OCI-LY1 (cell line): ENCODE data around the gene NKD1.

Experiments
- H2AFZ ChIP-seq: fragments of 200-600 bp; sonication (generic), shearing (Covaris generic); 2 replicates; pipeline ENCODE4 v1.6.0; 2014; ENCODE audit warnings: antibody characterized with exemption, mild to moderate bottlenecking, low read length
- H3F3A ChIP-seq: fragments of 200-600 bp; sonication (generic), shearing (Covaris generic); 2 replicates; pipeline ENCODE4 v1.6.0; 2014; ENCODE audit warnings: mild to moderate bottlenecking, antibody characterized with exemption, low read length, moderate library complexity; ENCODE audit not compliant: insufficient read depth
- H3K27ac ChIP-seq: fragments of 200-600 bp; sonication (generic); 2 replicates; pipeline ENCODE4 v1.5.1; 2014; ENCODE audit warnings: low read length, mixed run types, mild to moderate bottlenecking, low read depth; ENCODE audit not compliant: poor library complexity, severe bottlenecking
- H3K27me3 ChIP-seq: fragments of 200-600 bp; sonication (generic); 2 replicates; pipeline ENCODE4 v1.6.0; 2014; ENCODE audit warnings: antibody characterized with exemption, mild to moderate bottlenecking, low read length, moderate library complexity; ENCODE audit not compliant: insufficient read depth
- H3K36me3 ChIP-seq: fragments of 200-600 bp; sonication (generic); 2 replicates; pipeline ENCODE4 v1.6.1; 2014; ENCODE audit warnings: mild to moderate bottlenecking, antibody characterized with exemption, low read length, moderate library complexity, mixed read lengths; ENCODE audit not compliant: insufficient read depth
- H3K4me1 ChIP-seq: fragments of 200-600 bp; sonication (generic); 2 replicates; pipeline ENCODE4 v1.5.1; 2014; ENCODE audit warnings: mild to moderate bottlenecking, low read length, moderate library complexity; ENCODE audit not compliant: insufficient read depth, severe bottlenecking
- H3K4me2 ChIP-seq: fragments of 200-600 bp; sonication (generic), shearing (Covaris generic); 2 replicates; pipeline ENCODE4 v1.6.1; 2014; ENCODE audit warnings: low read length
- H3K4me3 ChIP-seq: fragments of 200-600 bp; sonication (generic); 2 replicates; pipeline ENCODE4 v1.5.1; 2014; ENCODE audit warnings: low read length, low read depth, mild to moderate bottlenecking, mixed read lengths; ENCODE audit not compliant: poor library complexity, severe bottlenecking
- H3K79me2 ChIP-seq: fragments of 200-600 bp; shearing (Covaris generic); 2 replicates; pipeline ENCODE4 v1.6.1; 2016; ENCODE audit warnings: mixed run types, low read length, mixed read lengths; ENCODE audit not compliant: insufficient read depth
- H3K9ac ChIP-seq: fragments of 200-600 bp; sonication (generic), shearing (Covaris generic); 2 replicates; pipeline ENCODE4 v1.6.1; 2014; ENCODE audit warnings: mild to moderate bottlenecking, low read length, mixed read lengths
- H3K9me2 ChIP-seq: fragments of 200-600 bp; sonication (generic), shearing (Covaris generic); 2 replicates; pipeline ENCODE4 v1.6.1; 2014; ENCODE audit warnings: low read depth, mild to moderate bottlenecking, low read length, mixed read lengths
- H3K9me3 ChIP-seq: fragments of 200-600 bp; shearing (Covaris generic); 2 replicates; pipeline ENCODE4 v1.6.1; 2014; ENCODE audit warnings: low read length, mixed read lengths
- H4K20me1 ChIP-seq: fragments of 200-600 bp; sonication (generic), shearing (Covaris generic); 2 replicates; pipeline ENCODE4 v1.6.0; 2016; ENCODE audit warnings: mild to moderate bottlenecking, low read length; ENCODE audit not compliant: insufficient read depth
- CTCF ChIP-seq: fragments of 200-600 bp; sonication (generic), shearing (Covaris generic); IDR thresholded peaks from 2 replicates; pipeline ENCODE4 v1.5.1; 2017; ENCODE audit warnings: mild to moderate bottlenecking, antibody characterized with exemption, low read length, moderate library complexity, mixed read lengths
- EZH2 ChIP-seq: fragments of 200-600 bp; sonication (generic), shearing (Covaris generic); IDR thresholded peaks from 2 replicates; pipeline ENCODE4 v1.8.0; 2017; ENCODE audit warnings: borderline replicate concordance, mixed run types, mild to moderate bottlenecking, antibody characterized with exemption, low read length, moderate library complexity, mixed read lengths

NKD1 gene

GRCh38 chr16:50594308-50595260 lies 46.4 kb downstream of the NKD1 start:
- no peak overlapping the region for H3K4me3 ChIP-seq
- H3K9me2 ChIP-seq = no peaks in the 10 kb centered on the region
- H3K36me3 ChIP-seq = no peaks in the 10 kb centered on the region
- H3K79me2 ChIP-seq = no peaks in the 10 kb centered on the region
- H3K9ac ChIP-seq = no peak overlapping the region
- H2AFZ ChIP-seq = no peak overlapping the region
- no peaks in the 10 kb centered on the region for H3K4me1 ChIP-seq
- TF ChIP-seq CTCF (no peak), EZH2 (no peak)
- H3F3A ChIP-seq = no peaks in the 10 kb centered on the region
- H3K27me3 ChIP-seq = 0 out of 2 replicates have a peak, but pooled peaks cover 7% of the 10 kb centered on the region
- H4K20me1 ChIP-seq = no peaks in the 10 kb centered on the region
- H3K27ac ChIP-seq = no peak overlapping the region
- H3K4me2 ChIP-seq = no peak overlapping the region
- H3K9me3 ChIP-seq = no peaks in the 10 kb centered on the region

GRCh38 chr16:50595859-50596258 lies 47.7 kb downstream of the NKD1 start:
- H3K27me3 ChIP-seq = 0 out of 2 replicates have a peak, but pooled peaks cover 11% of the 10 kb centered on the region
- TF ChIP-seq CTCF (no peak), EZH2 (no peak)
- H3K9me3 ChIP-seq = no peaks in the 10 kb centered on the region
- no peaks in the 10 kb centered on the region for H3K79me2 ChIP-seq
- no peak overlapping the region for H3K4me3 ChIP-seq
- no peaks in the 10 kb centered on the region for H3K4me1 ChIP-seq
- no peak overlapping the region for H3K4me2 ChIP-seq
- H3F3A ChIP-seq = no peaks in the 10 kb centered on the region
- H3K9me2 ChIP-seq = no peaks in the 10 kb centered on the region
- H2AFZ ChIP-seq = no peak overlapping the region
- H3K27ac ChIP-seq = no peak overlapping the region
- no peaks in the 10 kb centered on the region for H4K20me1 ChIP-seq
- H3K9ac ChIP-seq = no peak overlapping the region
- H3K36me3 ChIP-seq = no peaks in the 10 kb centered on the region

GRCh38 chr16:50596762-50597450 lies 48.7 kb downstream of the NKD1 start:
- no peak overlapping the region for H3K4me2 ChIP-seq
- no peaks in the 10 kb centered on the region for H3K36me3 ChIP-seq
- H3K9me3 ChIP-seq = no peaks in the 10 kb centered on the region
- no peaks in the 10 kb centered on the region for H4K20me1 ChIP-seq
- H3K79me2 ChIP-seq = no peaks in the 10 kb centered on the region
- no peak overlapping the region for H2AFZ ChIP-seq
- H3K4me3 ChIP-seq = no peak overlapping the region
- no peak overlapping the region for H3K27ac ChIP-seq
- TF ChIP-seq EZH2 (no peak), CTCF (no peak)
- 0 out of 2 replicates have a peak, but pooled peaks cover 11% of the 10 kb centered on the region for H3K27me3 ChIP-seq
- H3K4me1 ChIP-seq = no peaks in the 10 kb centered on the region
- H3K9ac ChIP-seq = no peak overlapping the region
- H3F3A ChIP-seq = no peaks in the 10 kb centered on the region
- no peaks in the 10 kb centered on the region for H3K9me2 ChIP-seq
